Gastroesophageal sphincter (tissue), 4 donors: ENCODE results near the gene AMZ2. TPM values are rescaled to one million over a fixed set of nuclear protein-coding genes. Genes with fewer than 3 reads are reported as not detected.
"Not testable (repeated sequence)": the region's sequence is repeated elsewhere in the genome, so short reads cannot be mapped to it uniquely, and the experiment has no call there.

Experiments
- ATAC-seq: fragments of 150-250 bp; one replicate; pipeline ENCODE4 v1.9.1; 2016; ENCODE audit warnings: mild to moderate bottlenecking, moderate library complexity
- H3K27ac ChIP-seq, 4 donors: fragments of 200-600 bp; sonication (generic) in 3 of 4; 1 replicate in 3 of 4; 2 replicates in 1 of 4; pipeline ENCODE4 v1.5.1; 2016 to 2019
- H3K27me3 ChIP-seq: fragments of 200-600 bp; sonication (generic); one replicate; pipeline ENCODE4 v1.5.1; 2019
- H3K36me3 ChIP-seq, 2 donors: fragments of 200-600 bp; sonication (generic); one replicate each; pipeline ENCODE4 v1.5.1; 2019; ENCODE audit warnings: control low read depth in 1 of 2
- H3K4me1 ChIP-seq, 3 donors: fragments of 200-600 bp; sonication (generic); 1 replicate in 2 of 3; 2 replicates in 1 of 3; pipeline ENCODE4 v1.5.1; 2016 to 2019; ENCODE audit warnings: control low read depth in 2 of 3
- H3K4me3 ChIP-seq, 2 donors: fragments of 200-600 bp; sonication (generic); one replicate each; pipeline ENCODE4 v1.5.1; 2019; ENCODE audit warnings: mild to moderate bottlenecking in 1 of 2, moderate library complexity in 1 of 2
- H3K9me3 ChIP-seq, 3 donors: fragments of 200-600 bp; sonication (generic); one replicate each; pipeline ENCODE4 v1.5.1; 2017 to 2019; ENCODE audit warnings: control low read depth in 2 of 3
- CTCF ChIP-seq, 4 experiments: fragments of 200-600 bp in 2 of 4; fragments of 450-650 bp in 2 of 4; sonication (generic) in 1 of 4; IDR thresholded peaks; one replicate each; pipeline ENCODE4 v1.5.1; 2017 to 2019; ENCODE audit warnings: antibody characterized with exemption in 4 of 4, mild to moderate bottlenecking in 2 of 4, moderate library complexity in 2 of 4
- EP300 ChIP-seq: sonication (generic); formaldehyde crosslinking; IDR thresholded peaks from one replicate; pipeline ENCODE4 v1.6.1; 2017; ENCODE audit warnings: antibody characterized with exemption, mild to moderate bottlenecking
- POLR2A ChIP-seq, 2 donors: fragments of 450-650 bp; IDR thresholded peaks; one replicate each; pipeline ENCODE4 v1.6.1; 2017; ENCODE audit warnings: antibody characterized with exemption in 2 of 2, mild to moderate bottlenecking in 2 of 2, moderate library complexity in 1 of 2
- POLR2AphosphoS5 ChIP-seq: sonication (generic); formaldehyde crosslinking; IDR thresholded peaks from one replicate; pipeline ENCODE4 v1.6.1; 2017; ENCODE audit warnings: antibody characterized with exemption
- WGBS, 2 donors: methylation state at CpG; one replicate each; pipeline ENCODE4 v1.1.5; 2018; ENCODE audit warnings: low coverage in 1 of 2; 5-methylcytosine and 5-hydroxymethylcytosine counted together
- total RNA-seq, 4 donors: library from RNA; depleted of rRNA; stranded (reverse); fragments of >200 nt; gene quantifications; one replicate each; pipeline ENCODE4 v1.1.0, GENCODE V29; 2016

The AMZ2 gene
- total RNA-seq, 4 donors from 2014 or later = 54.9 to 76.5 (median 59.6) TPM

- Histone ChIP-seq H3K27ac (no peak overlapping the region), H3K27me3 (no peaks in the 10 kb centered on the region), H3K4me3 (no peak overlapping the region), H3K9me3 (no peaks in the 10 kb centered on the region), H3K36me3 (no peaks in the 10 kb centered on the region), H3K4me1 (no peaks in the 10 kb centered on the region)
- no peak for ATAC-seq
- WGBS, 2 donors = 85% methylated on average over 4 to 6 of the region's 17 CpGs
- TF ChIP-seq POLR2AphosphoS5 (no peak), CTCF (IDR thresholded peaks at IDR 0.05) (no peak), EP300 (no peak), POLR2A (IDR thresholded peaks at IDR 0.05) (no peak)
Measured at GRCh38 chr17:68228817-68229570, 18.8 kb upstream of the AMZ2 start.

- Histone ChIP-seq H3K36me3 (no peaks in the 10 kb centered on the region), H3K4me3 (no peak overlapping the region), H3K27me3 (no peaks in the 10 kb centered on the region), H3K27ac (no peak overlapping the region), H3K9me3 (no peaks in the 10 kb centered on the region), H3K4me1 (no peaks in the 10 kb centered on the region)
- no peak for TF ChIP-seq CTCF (IDR thresholded peaks at IDR 0.05)
- no peak for TF ChIP-seq POLR2AphosphoS5
- TF ChIP-seq POLR2A (IDR thresholded peaks at IDR 0.05) = no peak
- TF ChIP-seq EP300 = no peak
- no peak for ATAC-seq
- 93% methylated on average over 5 of the region's 8 CpGs; no CpG with 5 or more reads in 1 of the 2 donors for WGBS, 2 donors
Measured at GRCh38 chr17:68229619-68230018, 18.2 kb upstream of the AMZ2 start.

- H3K27ac ChIP-seq, ATAC-seq, H3K4me1 ChIP-seq, H3K9me3 ChIP-seq, H3K4me3 ChIP-seq, H3K36me3 ChIP-seq, H3K27me3 ChIP-seq: not testable (repeated sequence)
- 98% methylated on average over 4 of the region's 4 CpGs; no CpG with 5 or more reads in 1 of the 2 donors for WGBS, 2 donors
Measured at GRCh38 chr17:68231131-68231530, 16.7 kb upstream of the AMZ2 start.

GRCh38 chr17:68231541-68231940 is 16.3 kb upstream of the AMZ2 start:
- Histone ChIP-seq H3K27me3 (no peaks in the 10 kb centered on the region), H3K4me1 (peaks cover 0 to 7% (median 0%) of the 10 kb centered on the region in 3 donors), H3K27ac (no peak overlapping the region), H3K36me3 (no peaks in the 10 kb centered on the region), H3K9me3 (no peaks in the 10 kb centered on the region), H3K4me3 (no peak overlapping the region)
- 88 to 94% methylated on average over 1 of the region's 1 CpG for WGBS, 2 donors
- TF ChIP-seq POLR2A (IDR thresholded peaks at IDR 0.05) = no peak
- no peak for TF ChIP-seq EP300
- TF ChIP-seq CTCF (IDR thresholded peaks at IDR 0.05) = no peak
- no peak for TF ChIP-seq POLR2AphosphoS5
- no peak for ATAC-seq

GRCh38 chr17:68232741-68233140 is 15.1 kb upstream of the AMZ2 start:
- peak; percentile 24 for TF ChIP-seq POLR2AphosphoS5
- not testable (repeated sequence) for H3K9me3 ChIP-seq
- peak; percentile 93 for ATAC-seq

GRCh38 chr17:68234726-68235335 is 13.0 kb upstream of the AMZ2 start:
- H3K36me3 ChIP-seq, H3K4me3 ChIP-seq, ATAC-seq, H3K27me3 ChIP-seq, H3K9me3 ChIP-seq: not testable (repeated sequence)
- WGBS, 2 donors = 74 to 84% methylated on average over 10 of the region's 12 CpGs
- Histone ChIP-seq H3K27ac (peak overlapping the region in 3 of 4 donors; percentile 30 to 70 (median 69)), H3K4me1 (peaks cover 0 to 16% (median 0%) of the 10 kb centered on the region in 3 donors)
- peak; percentile 56 for TF ChIP-seq POLR2AphosphoS5

More at GRCh38 chr17:68232741-68233140, 15.1 kb upstream of the AMZ2 start:
- not testable (repeated sequence) for H3K27me3 ChIP-seq, H3K4me3 ChIP-seq, H3K4me1 ChIP-seq, H3K27ac ChIP-seq, H3K36me3 ChIP-seq
- WGBS, 2 donors = 92% methylated on average over 1 of the region's 1 CpG; no CpG with 5 or more reads in 1 of the 2 donors

GRCh38 chr17:68235336-68235791 is 12.5 kb upstream of the AMZ2 start:
- H3K27me3 ChIP-seq, H3K36me3 ChIP-seq, H3K9me3 ChIP-seq, H3K4me3 ChIP-seq, ATAC-seq: not testable (repeated sequence)
- peaks cover 0 to 16% (median 0%) of the 10 kb centered on the region in 3 donors for H3K4me1 ChIP-seq
- WGBS, 2 donors = 50% methylated on average over 1 of the region's 11 CpGs; no CpG with 5 or more reads in 1 of the 2 donors
- peak overlapping the region in 3 of 4 donors; percentile 30 to 70 (median 69) for H3K27ac ChIP-seq
